Measurements from ENCODE around the gene SCML1.

SCML1 gene, protein sequence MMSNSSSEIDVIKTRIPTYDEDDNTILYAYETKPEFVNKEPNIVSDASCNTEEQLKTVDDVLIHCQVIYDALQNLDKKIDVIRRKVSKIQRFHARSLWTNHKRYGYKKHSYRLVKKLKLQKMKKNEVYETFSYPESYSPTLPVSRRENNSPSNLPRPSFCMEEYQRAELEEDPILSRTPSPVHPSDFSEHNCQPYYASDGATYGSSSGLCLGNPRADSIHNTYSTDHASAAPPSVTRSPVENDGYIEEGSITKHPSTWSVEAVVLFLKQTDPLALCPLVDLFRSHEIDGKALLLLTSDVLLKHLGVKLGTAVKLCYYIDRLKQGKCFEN

GRCh38 chrX:17736856-17737709, at the start of gene SCML1:
TSS of gene SCML1 (plus strand) at chrX:17737493. CDS start at chrX:17744187, 6,694 bp downstream.
- DNase-seq (ENCODE audit: low spot score), result no peak

DNA sequence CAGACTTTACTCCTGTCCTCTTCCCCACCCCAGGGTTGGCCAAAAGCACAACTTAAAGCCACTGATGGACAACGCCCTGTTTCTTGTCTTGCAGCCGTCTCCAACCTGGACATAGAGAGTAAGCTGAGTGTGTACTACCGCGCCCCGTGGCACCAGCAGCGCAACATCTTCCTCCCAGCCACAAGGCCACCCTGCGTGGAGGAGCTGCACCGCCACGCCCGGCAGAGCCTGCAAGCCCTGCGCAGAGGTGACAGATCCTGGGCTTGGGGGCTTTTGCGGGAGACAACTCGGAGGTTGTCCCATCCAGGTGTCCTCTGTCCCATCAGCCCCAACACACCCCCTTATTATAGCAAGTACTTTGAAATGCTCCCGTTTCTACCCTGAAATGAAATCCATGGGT, 49.6 kb upstream of the SCML1 start:
- no peak for DNase-seq (ENCODE audit: low spot score)

DNA sequence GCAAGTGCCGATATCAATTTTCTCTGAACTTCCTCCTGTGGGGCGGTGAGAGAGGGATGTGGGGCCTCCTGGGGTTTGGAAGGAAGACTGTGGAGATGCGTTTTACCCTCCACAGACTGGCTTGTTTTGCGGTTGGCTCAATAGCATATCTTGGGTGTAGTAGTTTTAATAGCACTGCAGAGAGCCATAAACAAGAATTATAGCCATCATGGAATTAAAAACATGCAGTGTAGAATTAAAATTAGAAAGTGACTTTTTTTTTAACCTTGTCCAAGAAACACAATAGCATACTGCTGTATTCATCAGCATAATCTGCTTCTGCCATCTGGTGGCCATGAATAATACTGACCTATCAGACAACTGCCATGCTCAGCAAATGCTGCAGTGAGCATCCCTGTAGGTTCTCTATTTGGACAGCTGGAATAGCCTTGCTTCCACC, 47.3 kb upstream of the SCML1 start:
- peak; percentile 18 for DNase-seq (ENCODE audit: low spot score)

- no peak for DNase-seq (ENCODE audit: low spot score)
Measured at GRCh38 chrX:17692709-17693346, 44.5 kb upstream of the SCML1 start.

DNA sequence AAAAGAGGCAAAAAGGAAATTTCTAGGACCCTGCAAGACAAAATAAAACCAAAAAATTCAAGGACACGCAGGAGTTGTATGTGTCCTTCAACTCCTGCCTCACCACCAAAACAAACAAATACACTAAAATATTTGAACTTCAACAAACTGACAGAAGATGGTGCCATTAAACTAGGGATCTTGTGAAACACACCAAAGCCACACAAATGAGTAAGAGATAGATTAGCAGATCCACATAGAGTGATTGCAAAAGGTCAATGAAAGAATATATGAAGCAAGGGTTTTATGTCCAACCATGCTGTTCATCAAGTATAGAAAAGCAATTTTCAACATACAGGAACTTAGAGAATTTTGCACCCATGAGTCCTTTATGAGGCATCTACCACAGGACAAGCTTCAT, 40.1 kb upstream of the SCML1 start:
- DNase-seq (ENCODE audit: low spot score), result peak; percentile 3

GRCh38 chrX:17700976-17701375, 36.3 kb upstream of the SCML1 start:
- no peak for DNase-seq (ENCODE audit: low spot score)

GRCh38 chrX:17703201-17703600, 34.1 kb upstream of the SCML1 start:
- no peak for DNase-seq (ENCODE audit: low spot score)

DNA sequence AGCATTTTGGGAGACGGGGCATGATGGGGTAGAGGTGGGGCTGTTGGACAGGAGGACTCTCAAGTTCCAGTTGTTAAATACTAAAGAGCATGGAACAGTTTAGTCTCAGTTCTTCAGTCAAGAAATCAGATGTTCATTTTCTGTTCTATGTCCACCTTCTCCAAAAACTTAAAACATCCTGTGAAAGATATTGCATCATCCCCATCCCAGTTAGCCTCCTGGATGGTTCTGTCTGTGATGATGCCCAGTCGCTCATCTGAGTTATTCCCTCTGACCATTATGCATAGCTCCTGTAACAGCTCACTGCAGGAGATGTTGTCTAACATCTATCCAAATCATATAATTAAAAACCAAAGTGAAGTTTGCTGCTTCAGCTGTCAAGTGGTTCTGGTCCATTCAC, 32.1 kb upstream of the SCML1 start:
- no peak for DNase-seq (ENCODE audit: low spot score)

DNA sequence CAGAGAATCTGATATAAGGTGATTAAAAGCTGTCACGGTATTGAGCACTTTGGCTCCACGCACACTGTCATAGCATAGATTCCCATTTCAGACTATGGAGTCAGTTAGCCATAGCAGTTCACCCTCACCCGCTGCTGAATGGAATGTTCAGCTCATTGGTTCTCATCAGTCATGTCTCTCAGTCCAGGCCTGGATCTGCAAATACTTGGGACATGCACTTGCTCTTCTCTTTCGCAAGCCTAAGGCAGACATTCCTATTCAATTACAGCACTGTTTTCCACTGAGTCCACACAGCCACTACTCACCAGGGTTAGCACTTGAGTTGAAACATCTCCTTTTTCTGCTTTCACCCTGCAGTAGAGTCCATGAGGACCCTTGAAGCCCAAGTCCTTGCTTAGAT, 30.6 kb upstream of the SCML1 start:
- DNase-seq (ENCODE audit: low spot score), result peak; percentile 6

GRCh38 chrX:17707731-17708130, 29.6 kb upstream of the SCML1 start:
- DNase-seq (ENCODE audit: low spot score), result no peak

DNA sequence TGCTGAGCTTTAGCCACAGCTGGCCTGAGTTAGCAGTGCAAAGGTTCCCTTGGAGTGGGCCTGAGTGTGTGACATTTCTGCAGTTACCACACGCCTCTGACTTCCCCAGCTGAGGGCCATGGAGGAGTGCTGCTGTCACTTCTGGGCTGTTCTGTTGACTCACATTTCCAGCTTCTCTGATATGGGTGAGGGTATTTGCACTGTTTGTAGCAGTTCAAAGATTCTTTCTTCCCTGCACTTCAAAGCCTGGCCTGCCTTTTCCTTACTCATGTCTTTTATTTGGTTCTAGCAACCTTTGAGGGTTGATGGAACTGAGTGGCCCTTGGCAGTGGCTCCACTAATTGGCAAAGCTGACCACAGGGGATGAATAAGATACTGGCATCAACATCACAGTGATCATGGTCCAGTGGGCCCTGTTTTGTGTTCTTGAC, 26.4 kb upstream of the SCML1 start:
- DNase-seq (ENCODE audit: low spot score), result no peak

- DNase-seq (ENCODE audit: low spot score), result no peak
Measured at GRCh38 chrX:17713288-17713687, 24.0 kb upstream of the SCML1 start.

DNA sequence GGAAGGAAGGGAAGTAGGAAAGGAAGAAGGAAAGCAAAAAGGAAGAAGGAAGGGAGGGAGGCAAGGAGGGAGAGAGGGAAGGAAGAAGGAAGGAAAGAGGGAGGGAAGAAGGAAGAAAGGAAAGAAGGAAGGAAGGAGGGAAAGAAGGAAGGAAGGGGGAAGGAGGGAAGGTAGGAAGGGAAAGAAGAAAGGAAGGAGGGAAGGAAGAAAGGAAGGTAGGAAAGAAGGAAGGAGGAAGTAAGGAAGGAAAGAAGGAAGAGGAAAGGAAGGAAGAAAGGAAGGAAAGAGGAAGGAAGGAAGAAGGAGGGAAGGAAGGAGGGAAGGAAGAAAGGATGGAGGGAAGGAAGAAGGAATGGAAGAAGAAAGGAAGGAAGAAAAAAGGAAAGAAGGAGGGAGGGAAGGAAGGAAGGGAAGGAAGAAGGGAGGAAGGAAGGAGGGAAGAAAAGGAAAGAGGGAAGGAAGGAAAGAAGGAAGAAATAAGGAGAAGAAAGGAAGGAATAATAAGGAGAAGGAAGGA, 18.6 kb upstream of the SCML1 start:
- no peak for DNase-seq (ENCODE audit: low spot score)

DNA sequence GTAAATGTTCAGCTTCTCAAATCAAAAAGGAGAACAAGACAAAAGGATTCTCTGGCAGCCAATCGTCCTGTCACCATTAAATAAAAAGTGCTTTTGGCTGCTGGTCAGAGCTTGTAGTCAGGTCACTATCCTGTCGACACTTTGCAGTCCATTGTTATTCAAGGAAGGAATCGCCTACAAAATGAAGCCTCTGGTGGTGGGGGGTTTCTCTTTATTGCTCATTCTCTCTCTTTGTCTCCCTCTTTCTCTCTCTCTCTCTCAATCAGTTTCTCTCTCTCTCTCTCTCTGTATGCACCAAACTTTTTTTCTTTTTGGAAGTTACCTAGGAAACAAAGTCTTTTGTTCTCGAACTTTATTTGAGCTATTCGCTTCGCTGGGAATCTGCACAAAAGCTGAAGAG, 17.6 kb upstream of the SCML1 start:
- no peak for DNase-seq (ENCODE audit: low spot score)

DNA sequence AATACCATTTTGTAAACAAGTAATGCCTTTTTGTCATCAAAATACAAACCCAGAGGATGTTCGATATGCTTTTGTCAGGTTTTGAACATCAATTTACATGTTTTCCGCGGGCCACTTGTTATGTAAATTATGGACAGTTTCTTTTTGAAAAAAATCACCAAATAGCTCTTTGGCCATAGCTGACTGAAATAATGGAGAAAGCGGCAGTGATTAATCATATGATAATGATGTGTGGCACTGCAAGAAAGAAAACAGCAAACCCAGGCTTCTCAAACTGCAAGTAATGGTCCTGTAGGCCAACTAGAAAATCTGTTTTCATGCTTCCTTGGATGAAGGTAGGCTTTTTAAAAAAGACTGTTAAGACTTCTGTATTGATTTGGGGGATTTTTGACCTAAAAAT, 15.6 kb upstream of the SCML1 start:
- no peak for DNase-seq (ENCODE audit: low spot score)

DNA sequence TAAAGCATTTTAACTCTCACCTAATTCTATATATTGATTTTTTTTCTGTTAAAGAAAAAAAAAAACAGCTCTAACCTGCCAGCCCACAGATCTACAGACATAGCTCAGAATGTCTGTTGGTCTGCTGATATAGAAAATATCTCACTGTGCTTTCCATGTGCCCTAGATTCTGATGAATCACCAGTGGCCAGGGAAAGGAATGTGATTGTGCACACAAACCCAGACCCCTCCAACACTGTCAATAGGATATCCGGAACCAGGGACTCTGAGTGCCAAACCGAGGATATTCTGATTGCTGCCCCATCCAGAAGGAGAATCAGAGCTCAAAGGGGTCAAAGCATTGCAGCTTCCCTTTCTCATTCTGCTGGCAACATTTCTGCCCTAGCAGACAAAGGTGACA, 12.1 kb upstream of the SCML1 start:
- no peak for DNase-seq (ENCODE audit: low spot score)

GRCh38 chrX:17732138-17732783, 5.0 kb upstream of the SCML1 start:
- no peak for DNase-seq (ENCODE audit: low spot score)

- DNase-seq (ENCODE audit: low spot score), result peak; percentile 31
Measured at GRCh38 chrX:17735406-17735805, 1.9 kb upstream of the SCML1 start.

GRCh38 chrX:17736478-17736855, 826 bp upstream of the SCML1 start:
- no peak for DNase-seq (ENCODE audit: low spot score)

DNA sequence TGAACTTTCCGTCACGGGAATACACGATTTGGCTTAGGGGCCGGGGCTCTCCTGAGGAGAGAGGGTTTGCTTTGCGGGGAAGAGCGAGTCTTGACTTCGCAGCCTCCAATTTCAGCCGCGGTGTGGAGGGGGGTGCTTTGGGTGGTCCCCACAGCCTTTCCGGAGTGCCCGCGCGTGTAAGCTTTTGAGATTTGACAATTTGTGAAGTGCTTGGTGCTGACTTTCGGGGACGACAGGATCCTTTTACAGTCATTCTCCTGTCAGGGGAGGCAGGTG, 355 bp downstream of the SCML1 start:
- no peak for DNase-seq (ENCODE audit: low spot score)

DNA sequence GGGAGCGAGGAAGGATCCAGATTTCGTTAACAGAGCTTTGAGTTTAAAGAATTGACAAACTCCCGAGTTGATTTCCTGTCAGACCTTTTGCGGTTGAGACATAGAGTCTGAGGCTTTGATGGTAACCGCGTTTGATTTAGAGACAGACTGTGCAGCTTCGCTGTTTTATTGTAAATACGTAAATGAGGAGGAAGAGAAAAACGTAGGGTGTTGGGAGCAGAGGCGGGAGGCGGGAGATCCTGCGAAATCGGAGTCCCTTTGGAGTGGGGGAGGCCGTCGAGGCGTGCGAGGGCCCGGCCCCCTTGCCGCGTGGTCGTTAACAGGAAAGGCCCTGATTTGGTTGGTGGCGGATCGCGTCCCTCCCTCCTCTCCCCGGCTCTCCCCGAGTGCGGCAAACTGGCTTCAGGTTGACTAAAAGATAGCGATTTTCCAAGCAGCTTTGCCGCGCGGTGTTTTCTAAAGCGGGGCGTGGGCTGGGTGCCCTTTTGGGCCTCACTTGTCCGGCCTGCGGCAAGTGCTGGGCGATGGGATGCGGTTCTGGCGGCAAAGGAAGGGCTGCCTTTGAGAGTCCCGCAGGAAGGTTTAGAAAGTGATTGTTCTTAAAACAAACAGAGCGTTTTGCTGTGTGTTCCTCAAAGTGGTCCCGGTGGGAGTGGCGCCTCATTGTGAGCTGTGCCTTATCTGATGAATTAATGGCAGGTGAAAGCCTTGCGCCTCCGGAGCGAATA, 857 bp downstream of the SCML1 start:
- no peak for DNase-seq (ENCODE audit: low spot score)

All from HuH-7 (cell line).